Muscle of leg (tissue), 11 donors: Measurements from ENCODE around the gene GALNT1. TPM values are rescaled to one million over a fixed set of nuclear protein-coding genes. Genes with fewer than 3 reads are reported as not detected.
"Not testable (repeated sequence)": the region's sequence is repeated elsewhere in the genome, so short reads cannot be mapped to it uniquely, and the experiment has no call there.

ENCODE experiments used
- DNase-seq: peaks from one replicate; pipeline ENCODE4 v3.0.0; 2013
- H3K27ac ChIP-seq: one replicate; pipeline ENCODE4 v1.5.1; 2013; ENCODE audit warnings: mild to moderate bottlenecking, low read length, control low read depth
- H3K27me3 ChIP-seq: one replicate; pipeline ENCODE4 v1.6.1; 2013; ENCODE audit warnings: low read length; ENCODE audit not compliant: control insufficient read depth, insufficient read depth
- H3K36me3 ChIP-seq: one replicate; pipeline ENCODE4 v1.6.1; 2013; ENCODE audit warnings: low read length; ENCODE audit not compliant: control insufficient read depth, insufficient read depth
- H3K4me1 ChIP-seq: one replicate; pipeline ENCODE4 v1.6.1; 2013; ENCODE audit warnings: low read length; ENCODE audit not compliant: control insufficient read depth, insufficient read depth
- H3K4me3 ChIP-seq: one replicate; pipeline ENCODE4 v1.5.1; 2013; ENCODE audit warnings: low read length, control low read depth
- H3K9me3 ChIP-seq: replicated peaks from 2 replicates; pipeline ENCODE4 v1.6.1; 2013; ENCODE audit warnings: low read depth, low read length; ENCODE audit not compliant: control insufficient read depth
- WGBS: methylation state at CpG from one replicate; pipeline ENCODE4 v1.1.5; 2013; ENCODE audit warnings: missing lambda C conversion rate; ENCODE audit not compliant: insufficient coverage; 5-methylcytosine and 5-hydroxymethylcytosine counted together
- polyA plus RNA-seq, 8 donors: library from polyadenylated mRNA; unstranded; fragments of 120-200 nt; gene quantifications; one replicate each; pipeline versions ENCODE4 v1.2.1 to v1.2.3, GENCODE V29; 2013; ENCODE audit warnings: inconsistent platforms in 1 of 8, low replicate concordance in 1 of 8; ENCODE audit not compliant: insufficient read length in 8 of 8, insufficient read depth in 1 of 8
- total RNA-seq: library from RNA; stranded (reverse); fragments of 120-200 nt; gene quantifications from one replicate; pipeline ENCODE4 v1.2.4, GENCODE V29; 2013

GALNT1 gene
- total and polyA plus RNA-seq, 9 donors = 61.7 to 96.6 (median 77.2) TPM

DNA sequence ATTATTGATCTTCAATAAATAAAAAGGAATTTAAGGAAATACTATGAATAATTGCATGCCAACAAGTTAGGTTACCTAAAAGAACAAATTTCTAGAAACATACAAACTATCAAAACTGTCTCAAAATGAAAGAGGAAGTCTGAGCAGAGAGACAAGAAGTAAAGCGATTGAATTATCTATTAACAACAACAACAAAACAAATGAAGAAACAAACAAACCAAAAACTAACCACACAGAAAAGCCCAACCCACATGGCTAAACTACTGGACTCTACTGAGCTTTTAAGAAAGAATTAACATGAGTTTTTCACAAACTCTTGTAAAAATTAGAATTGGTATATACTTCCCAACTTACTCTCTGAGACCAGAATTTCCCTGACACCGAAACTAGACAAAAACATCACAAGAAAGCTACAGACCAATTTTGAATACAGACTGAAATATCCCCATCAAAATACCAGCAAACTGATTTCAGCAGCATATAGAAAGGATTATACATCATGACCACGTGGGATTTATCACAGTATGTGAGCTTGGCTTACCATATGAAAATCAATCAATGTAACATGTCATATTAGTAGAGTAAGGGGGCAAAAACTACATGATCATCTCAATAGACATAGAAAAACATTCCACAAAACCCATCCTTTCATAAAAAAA lies 16.6 kb upstream of the GALNT1 start:
- Histone ChIP-seq H3K9me3 (no peaks in the 10 kb centered on the region), H3K4me1 (no peaks in the 10 kb centered on the region), H3K27ac (no peak overlapping the region), H3K27me3 (no peaks in the 10 kb centered on the region), H3K36me3 (no peaks in the 10 kb centered on the region), H3K4me3 (no peak overlapping the region)
- DNase-seq = no peak
- no CpG with 5 or more reads among the region's 3 CpGs for WGBS

DNA sequence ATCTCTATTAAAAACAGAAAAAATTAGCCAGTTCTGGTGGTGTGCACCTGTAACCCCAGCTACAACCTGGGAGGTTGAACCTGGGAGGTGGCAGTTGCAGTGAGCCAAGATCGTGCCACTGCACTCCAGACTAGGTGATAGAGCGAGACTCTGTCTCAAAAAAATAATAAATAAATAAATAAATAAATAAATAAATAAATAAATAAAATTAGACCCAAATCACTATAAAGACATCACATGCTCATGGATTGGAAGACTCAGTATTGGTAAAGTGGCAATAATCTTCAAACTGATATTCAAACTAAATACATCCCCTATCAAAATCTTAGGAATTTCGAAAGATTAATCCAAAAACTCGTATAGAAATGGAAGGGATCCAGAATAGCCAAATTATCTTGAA lies 15.5 kb upstream of the GALNT1 start:
- Histone ChIP-seq H3K9me3 (no peaks in the 10 kb centered on the region), H3K36me3 (no peaks in the 10 kb centered on the region), H3K4me3 (no peak overlapping the region), H3K27ac (no peak overlapping the region), H3K4me1 (no peaks in the 10 kb centered on the region), H3K27me3 (no peaks in the 10 kb centered on the region)
- WGBS = no CpG with 5 or more reads among the region's 4 CpGs
- no peak for DNase-seq

DNA sequence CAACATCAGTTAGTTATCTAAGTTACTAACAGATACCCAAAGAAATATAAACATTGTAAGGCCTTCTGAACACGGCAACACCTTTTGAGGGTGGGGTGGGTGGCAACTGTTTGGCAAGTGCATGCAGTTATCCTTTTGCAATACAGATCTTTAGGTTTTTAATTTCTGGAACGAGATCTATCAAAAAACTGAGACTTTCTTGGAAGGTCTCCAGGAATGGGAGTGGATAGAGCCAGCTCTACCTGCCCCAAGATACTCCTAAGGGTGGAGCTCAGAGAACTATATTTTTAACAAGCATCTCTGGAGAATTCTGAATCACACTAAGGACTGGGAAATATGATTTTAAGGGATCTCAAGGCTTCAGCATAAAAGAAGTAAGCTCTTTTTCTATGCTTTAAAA lies 11.4 kb upstream of the GALNT1 start:
- no CpG with 5 or more reads among the region's 2 CpGs for WGBS
- H3K27ac ChIP-seq = no peak overlapping the region
- no peaks in the 10 kb centered on the region for H3K4me1 ChIP-seq
- H3K27me3 ChIP-seq = no peaks in the 10 kb centered on the region
- no peak overlapping the region for H3K4me3 ChIP-seq
- H3K36me3 ChIP-seq = no peaks in the 10 kb centered on the region
- DNase-seq = no peak
- H3K9me3 ChIP-seq = no peaks in the 10 kb centered on the region

DNA sequence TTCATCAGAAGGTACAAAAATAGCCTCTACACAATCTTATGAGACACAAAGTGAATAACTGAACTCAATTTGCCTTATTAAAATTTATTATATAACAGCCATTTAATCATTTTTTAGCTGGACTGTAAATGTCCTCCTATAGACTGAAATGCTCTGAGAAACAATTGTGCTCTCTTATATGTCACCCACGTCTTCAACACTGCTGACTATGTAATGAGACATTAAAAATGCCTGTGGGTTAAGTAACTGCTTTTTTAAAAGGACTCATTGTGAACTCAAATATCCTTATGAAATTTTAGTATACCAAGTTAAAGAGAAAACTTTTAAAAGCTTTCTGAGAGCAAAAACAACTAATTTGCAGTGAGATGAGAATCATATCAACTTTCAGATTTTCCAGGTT lies 10.4 kb upstream of the GALNT1 start:
- Histone ChIP-seq H3K4me1 (no peaks in the 10 kb centered on the region), H3K4me3 (no peak overlapping the region), H3K9me3 (no peaks in the 10 kb centered on the region), H3K27me3 (no peaks in the 10 kb centered on the region), H3K36me3 (no peaks in the 10 kb centered on the region), H3K27ac (no peak overlapping the region)
- no CpG with 5 or more reads among the region's 1 CpG for WGBS
- DNase-seq = no peak

DNA sequence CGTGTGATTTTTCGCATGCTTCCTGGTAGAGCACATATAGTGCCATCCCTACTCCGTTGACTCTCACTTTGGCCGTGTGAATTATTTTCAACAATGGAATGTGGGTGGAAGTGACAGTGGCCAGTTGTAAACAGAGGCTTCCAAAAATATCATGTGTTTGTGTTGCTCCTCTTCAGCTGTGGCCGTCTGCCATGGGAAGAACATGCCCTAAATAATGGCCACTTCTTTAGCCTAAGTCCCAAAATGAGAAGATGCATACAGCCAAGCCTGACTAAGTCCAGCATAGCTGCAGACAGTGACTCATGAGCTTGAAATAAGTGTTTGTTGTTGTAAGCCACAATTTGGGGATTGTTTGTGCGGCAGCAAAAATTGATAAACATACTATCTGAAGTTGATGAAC lies 8.9 kb upstream of the GALNT1 start:
- Histone ChIP-seq H3K27me3 (no peaks in the 10 kb centered on the region), H3K36me3 (no peaks in the 10 kb centered on the region), H3K9me3 (no peaks in the 10 kb centered on the region), H3K27ac (no peak overlapping the region), H3K4me3 (no peak overlapping the region), H3K4me1 (no peaks in the 10 kb centered on the region)
- no peak for DNase-seq
- WGBS = 60% methylated on average over 1 of the region's 6 CpGs

DNA sequence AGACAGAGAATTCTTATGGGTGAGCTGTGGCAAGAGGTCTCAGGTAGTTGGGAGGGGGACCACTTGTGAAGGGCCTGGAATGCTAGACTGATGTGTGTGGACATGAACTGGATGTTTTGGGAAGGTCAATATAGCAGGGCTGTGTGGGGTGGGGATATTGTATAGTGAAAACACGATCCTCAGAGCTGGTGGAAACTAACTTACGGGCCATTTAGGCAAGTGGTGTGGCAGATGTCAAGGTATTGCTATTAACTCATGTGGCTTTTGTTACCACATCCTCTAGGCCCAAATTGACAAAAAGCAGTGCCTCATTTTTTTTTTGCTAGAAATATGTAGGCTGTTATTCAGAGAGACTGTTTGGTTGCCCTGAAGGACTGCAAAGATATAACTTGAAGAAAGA lies 8.0 kb upstream of the GALNT1 start:
- no peak for DNase-seq
- Histone ChIP-seq H3K27me3 (no peaks in the 10 kb centered on the region), H3K27ac (no peak overlapping the region), H3K9me3 (no peaks in the 10 kb centered on the region), H3K4me1 (no peaks in the 10 kb centered on the region), H3K36me3 (no peaks in the 10 kb centered on the region), H3K4me3 (no peak overlapping the region)
- no CpG with 5 or more reads among the region's 2 CpGs for WGBS

DNA sequence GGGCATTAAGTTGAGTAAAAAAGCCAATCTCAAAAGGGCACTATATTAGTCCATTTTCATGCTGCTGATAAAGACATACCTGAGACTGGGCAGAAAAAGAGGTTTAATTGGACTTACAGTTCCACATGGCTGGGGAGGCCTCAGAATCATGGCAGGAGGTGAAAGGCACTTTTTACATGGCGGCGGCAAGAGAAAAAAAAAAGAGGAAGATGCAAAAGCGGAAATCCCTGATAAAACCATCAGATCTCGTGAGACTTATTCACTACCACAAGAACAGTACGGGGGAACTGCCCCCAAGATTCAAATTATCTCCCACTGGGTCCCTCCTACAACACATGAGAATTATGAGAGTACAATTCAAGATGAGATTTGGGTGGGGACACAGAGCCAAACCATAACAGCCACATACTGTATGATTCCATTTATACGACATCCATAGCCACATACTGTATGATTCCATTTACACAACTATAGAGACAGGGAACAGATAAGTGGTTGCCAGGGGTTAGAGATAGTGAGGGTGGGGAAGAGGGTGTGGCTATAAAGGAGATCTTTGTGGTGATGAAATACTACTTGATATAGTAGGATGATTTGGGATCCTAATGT lies 5.2 kb upstream of the GALNT1 start:
- H3K36me3 ChIP-seq, H3K9me3 ChIP-seq, H3K27me3 ChIP-seq, H3K27ac ChIP-seq, H3K4me1 ChIP-seq, H3K4me3 ChIP-seq, DNase-seq: not testable (repeated sequence)
- no CpG with 5 or more reads among the region's 6 CpGs for WGBS

DNA sequence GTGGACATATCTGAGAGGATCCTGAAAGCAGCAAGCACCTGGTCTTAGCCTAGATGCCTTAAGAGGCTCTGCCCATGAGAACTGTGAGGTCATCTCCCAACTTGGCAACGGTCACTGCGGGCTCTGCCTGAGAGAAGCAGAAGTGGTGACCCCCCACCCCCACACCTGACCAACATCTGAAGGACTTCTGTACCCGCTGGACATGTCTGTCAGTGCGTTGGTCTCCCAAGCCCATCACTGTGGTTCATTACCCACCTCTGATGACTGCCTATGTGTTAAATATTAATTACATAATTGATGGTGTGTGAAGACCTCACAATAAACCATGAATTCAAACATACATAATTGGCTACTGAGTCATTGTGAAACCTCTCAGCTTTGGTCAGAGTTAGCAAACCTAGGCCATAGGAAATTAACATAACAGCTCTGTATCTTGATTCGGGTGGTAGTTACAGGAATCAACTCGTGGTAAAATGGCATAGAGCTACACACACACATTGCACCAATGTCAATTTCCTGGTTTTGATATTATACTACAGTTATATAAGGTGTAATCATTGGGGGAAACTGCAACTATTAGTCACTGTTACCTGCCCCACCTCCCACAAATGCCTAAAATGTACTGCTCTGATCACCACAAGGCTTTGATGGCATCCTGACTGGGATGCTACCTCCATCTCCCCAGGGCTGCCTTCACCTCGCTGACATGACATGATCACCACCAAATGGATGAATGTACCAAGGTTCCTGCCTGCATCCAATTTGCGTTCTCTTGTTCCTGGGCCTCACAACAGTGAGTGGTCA lies 4.3 kb upstream of the GALNT1 start:
- Histone ChIP-seq H3K36me3 (no peaks in the 10 kb centered on the region), H3K27me3 (no peaks in the 10 kb centered on the region), H3K9me3 (no peaks in the 10 kb centered on the region), H3K4me3 (no peak overlapping the region), H3K27ac (no peak overlapping the region), H3K4me1 (peaks cover 2% of the 10 kb centered on the region)
- no peak for DNase-seq
- 93% methylated on average over 2 of the region's 8 CpGs for WGBS

DNA sequence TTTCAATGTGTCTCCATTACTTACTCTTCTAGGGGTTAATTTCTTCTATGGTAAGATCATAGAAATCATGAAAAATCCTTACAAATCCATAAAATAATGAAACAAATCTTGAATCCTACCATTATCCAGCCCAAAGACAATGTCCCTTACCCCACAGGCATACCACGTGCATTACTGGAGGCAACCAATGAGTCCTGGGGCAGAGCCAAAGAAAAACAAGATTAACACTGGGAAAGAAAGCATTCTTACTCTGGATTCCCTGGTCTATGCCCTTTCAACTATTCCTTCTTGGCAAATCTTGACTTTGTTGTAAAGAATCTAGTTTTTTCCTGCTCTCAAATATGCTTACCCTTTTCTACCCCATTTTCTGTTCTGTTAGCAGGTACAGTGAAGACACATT lies 3.1 kb upstream of the GALNT1 start:
- Histone ChIP-seq H3K36me3 (no peaks in the 10 kb centered on the region), H3K4me1 (peaks cover 9% of the 10 kb centered on the region), H3K27ac (no peak overlapping the region), H3K27me3 (no peaks in the 10 kb centered on the region), H3K4me3 (no peak overlapping the region), H3K9me3 (no peaks in the 10 kb centered on the region)
- no CpG with 5 or more reads among the region's 1 CpG for WGBS
- no peak for DNase-seq

DNA sequence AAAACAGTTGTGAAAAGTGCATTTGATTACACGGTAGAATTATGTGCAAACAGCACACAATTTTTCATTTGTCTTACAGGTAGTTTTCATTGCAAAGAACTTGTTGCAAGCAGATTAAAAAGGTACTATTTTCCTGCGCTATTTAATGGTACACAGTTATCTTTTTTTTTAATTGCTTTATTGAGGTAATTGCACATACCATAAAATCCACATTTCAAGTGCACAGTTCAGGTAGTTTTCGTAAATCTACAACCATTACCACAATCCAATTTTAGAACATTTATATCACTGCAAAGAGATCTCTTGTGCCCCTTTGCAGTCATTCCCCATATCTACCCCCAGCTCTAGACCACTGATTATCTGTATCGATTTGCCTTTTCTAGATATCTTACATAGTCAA lies 2.6 kb upstream of the GALNT1 start:
- Histone ChIP-seq H3K4me3 (no peak overlapping the region), H3K27ac (no peak overlapping the region), H3K4me1 (peaks cover 9% of the 10 kb centered on the region), H3K27me3 (no peaks in the 10 kb centered on the region), H3K36me3 (no peaks in the 10 kb centered on the region), H3K9me3 (no peaks in the 10 kb centered on the region)
- no peak for DNase-seq
- WGBS = no CpG with 5 or more reads among the region's 4 CpGs
